Activated CD8-positive, alpha-beta memory T cell treated with anti-CD3 and anti-CD28 coated beads for 1 hour (primary cell): ENCODE data around the gene CFAP61.
"Not testable (repeated sequence)": the region's sequence is repeated elsewhere in the genome, so short reads cannot be mapped to it uniquely, and the experiment has no call there.

Source experiments
- DNase-seq, 2 donors: peaks; one replicate each; pipeline ENCODE4 v3.0.0-alpha.2; 2020; ENCODE audit warnings: low read depth in 1 of 2; ENCODE audit errors: extremely low read depth in 1 of 2

CFAP61 gene

DNA sequence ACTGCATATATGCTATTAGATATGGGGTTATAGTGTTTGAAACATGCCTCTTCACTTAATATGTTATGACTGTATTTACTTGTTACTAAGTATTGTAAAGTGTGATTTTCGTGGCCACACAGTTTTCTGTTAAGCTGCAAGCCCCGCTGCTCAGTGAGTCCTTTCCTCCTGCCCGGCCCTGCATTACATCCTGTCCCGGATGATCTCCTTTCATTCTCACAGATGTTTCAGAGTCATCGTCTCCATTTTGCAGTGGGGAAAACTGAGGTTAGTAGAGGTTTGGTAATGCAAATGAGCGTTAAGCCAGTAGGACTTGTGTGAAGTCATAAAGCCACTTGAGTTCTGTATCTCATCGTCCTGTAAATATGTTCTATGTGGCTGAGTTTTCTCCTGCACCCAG lies 155.5 kb downstream of the CFAP61 start:
- no peak for DNase-seq

DNA sequence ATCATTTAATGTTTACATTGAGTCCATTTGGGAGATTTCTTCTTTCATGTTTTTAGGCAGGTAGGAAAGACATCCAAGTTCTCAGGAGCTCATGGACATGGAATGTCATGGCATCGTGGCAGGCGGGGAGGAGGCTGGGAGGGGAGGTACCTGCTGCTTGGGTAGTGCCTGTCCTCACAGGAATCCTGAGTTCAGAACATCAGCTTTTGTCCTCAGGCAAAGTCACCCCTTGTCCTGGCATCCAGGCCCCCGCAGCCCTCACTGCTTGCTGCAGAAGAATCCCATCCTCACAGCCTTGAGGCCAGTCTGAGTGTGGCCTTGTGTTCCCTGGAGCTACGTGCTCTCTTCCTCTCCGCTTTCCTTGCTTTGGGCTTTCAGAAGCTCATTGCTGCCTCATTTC lies 157.4 kb downstream of the CFAP61 start:
- no peak for DNase-seq

DNA sequence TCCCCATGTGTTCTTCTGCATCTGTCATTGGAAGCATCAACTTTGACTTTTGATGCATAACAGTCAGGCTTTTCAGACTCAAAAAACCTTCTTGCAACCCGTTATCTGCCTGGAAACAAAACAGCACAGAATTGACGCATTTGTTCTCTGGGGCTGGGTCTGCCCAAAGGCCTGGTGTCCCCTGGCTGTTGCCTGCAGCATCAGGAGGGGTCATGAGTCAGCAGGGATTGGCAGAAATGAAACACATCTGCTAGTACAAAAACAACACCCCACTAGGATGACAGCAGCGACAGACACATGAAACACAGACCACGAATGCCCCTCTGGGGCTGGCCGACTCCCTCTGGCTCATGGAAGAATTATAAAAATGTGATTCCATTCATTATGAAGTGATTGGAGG lies 158.0 kb downstream of the CFAP61 start:
- DNase-seq = no peak

DNA sequence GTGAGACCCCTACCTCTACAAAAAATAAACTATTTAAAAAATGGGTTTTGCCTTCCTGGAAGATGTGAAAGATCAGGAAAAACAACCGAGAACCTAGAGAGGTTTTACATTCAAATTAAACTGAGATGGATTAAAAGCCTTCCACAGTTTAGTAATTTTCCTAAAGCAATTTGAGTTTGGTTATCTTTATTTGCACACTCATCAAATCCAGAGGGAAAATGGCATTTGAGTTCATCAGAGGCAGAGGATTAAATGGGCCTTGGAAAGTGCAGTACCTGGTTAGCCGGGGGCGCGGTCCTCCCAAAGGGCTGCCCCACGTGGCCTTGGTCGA lies 158.6 kb downstream of the CFAP61 start:
- no peak for DNase-seq

DNA sequence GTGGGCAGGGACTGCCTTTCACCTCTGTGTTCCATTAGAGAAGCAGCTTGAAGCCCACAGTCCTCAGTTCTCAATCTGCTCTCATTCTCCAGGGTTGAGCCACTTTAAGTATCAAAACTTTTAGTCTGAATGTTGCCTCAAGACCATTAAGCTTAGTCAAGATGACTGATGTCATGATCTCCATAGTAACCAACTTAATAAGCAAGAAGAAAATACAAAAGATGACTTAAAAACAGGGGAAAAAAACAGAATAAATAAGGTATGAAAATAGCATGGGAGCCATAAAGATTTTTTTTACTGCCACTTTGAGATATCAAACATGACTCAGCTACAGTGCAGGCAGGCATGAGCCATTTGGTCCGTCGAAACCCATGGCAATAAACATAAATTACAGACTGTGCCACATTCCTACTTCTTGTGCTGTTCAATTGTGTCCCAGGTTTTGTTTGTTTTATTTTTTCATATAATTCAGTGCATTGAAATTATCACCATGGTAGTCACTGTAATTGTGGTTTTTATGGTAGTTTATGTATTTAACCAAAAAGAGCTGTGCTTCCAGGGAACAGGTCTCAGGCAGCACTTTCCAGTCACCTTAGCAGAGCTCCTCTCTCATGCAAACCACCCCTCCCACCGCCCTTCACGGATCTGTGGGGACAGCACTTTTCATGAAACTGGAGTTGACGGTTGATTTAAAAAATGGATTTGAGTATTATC lies 159.1 kb downstream of the CFAP61 start:
- no peak for DNase-seq

DNA sequence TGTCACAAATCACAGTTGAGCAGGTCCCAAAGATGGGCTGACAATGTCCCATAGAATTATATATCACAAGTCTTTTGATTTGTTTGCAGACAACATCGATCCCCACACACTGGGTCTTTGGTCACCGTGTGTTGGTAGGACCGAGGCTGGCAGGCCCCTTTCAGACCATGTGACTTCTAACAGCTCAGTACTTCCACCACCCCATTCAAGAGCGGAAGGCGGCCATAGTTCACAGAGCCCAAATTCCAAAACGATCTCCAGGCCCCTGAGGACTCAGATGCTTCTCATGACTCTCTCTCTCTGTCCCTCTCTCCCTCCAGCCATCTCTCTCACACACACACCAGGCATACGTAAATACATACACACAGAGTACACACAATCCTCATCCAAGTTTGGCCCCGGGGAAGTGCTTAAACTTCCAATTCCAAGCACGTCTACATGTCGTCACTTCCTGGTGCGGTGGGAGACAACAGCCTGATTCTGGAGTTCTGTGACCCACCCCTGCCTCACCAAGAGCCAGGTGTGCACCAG lies 159.7 kb downstream of the CFAP61 start:
- no peak for DNase-seq

DNA sequence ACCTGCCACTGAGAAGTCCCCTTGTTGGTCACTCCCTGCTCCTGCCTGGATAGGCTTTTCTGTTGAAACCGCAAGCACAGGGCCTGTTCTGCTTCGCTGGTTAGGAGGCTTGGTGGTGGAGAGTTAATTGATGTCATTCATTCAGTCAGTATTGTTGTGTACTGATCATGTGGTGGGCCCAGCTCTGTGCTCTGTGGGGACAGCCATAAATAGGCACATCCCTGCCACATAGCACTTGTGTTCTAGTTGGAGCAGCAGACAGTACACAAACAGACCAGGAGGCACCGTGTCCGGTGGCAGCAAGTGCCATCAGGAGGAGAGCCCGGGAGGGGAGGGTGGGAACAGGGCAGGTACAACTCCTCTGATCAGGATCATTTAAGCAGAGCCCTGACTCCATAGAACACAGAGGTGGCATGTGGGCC lies 160.4 kb downstream of the CFAP61 start:
- DNase-seq = no peak

DNA sequence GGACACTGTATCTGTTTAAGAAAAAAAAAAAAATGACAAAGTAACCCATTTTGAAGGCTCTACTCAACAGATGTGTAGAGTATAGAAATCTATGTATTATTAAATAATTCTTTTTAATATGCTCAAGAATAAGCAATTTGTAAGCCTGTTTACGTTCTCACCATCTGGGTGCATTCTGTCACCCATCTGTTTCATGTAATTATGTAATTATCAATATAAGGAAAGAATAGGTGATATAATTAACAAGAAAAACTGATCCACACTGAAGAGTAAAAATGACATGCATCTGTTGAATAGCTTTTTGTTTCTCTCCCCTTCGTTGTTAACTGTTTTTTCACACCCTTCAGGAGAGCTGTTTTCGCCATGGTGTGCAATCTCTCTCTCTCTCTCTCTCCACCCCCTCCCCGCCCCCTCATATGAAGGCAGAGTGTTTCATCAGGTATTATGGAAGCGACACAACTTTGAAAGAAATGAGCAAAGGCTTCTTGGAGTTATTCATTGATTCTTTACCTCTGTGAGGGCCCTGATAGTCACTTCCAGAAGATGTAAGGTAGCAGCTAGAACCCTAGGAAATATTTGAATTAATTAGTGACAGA lies 161.3 kb downstream of the CFAP61 start:
- no peak for DNase-seq

DNA sequence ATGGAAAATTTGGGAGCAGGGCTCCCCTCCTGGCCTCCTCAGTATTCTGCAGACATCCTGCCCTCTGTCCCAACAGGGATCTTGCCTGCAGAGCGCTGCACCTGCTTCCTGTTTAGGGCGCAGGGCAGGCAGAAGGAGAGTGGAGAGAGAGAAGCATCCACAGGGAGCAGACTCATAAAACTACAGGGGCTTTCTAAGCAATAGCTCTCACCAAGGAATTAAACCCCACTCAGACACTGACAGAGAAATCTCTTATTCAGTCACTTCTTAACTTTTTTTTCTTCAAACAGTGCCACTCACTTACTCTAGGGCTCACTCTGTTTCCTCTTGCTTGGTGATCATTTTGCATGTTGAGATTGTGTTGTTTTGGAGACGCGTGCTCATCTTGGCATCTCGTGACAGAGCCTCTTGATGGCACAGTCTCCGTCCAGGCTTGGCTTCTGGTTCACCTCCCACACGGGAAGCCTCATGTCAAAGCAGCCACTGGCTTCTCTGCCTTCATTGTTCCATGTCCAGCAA lies 162.5 kb downstream of the CFAP61 start:
- no peak for DNase-seq

DNA sequence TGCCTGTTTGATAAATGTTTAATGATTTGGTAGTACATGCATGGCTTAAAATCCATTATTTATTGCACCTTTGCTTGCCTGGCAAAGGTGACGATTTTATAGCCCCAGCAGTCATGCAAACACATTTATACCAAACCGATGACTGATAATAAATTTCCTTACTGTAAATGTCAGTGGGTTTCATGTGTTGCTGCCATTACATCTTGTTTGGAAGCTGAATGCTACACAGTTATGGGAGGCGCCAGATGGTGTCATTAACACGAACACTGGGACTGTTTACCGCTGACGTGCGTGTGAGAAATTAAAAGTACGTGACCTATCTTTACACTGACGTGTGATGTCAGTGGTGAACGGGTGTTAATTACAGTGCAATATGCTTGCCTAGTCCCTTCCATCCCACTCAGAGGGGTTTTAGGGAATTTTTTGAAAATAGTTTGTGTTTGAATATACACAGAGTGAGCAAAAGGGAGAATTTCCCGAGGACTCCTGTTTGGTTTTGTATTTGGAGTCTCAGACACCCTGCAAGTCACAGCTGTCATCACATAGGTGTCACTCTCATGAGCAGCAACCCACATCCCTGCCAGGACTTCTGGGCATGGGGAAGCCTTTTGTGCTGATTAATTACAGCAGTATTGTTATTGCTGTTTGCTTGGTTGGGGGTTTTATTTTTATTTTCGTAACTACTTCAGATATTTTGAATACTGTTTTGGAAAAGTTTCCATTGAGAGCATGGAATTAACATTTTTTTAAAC lies 163.8 kb downstream of the CFAP61 start:
- DNase-seq = no peak

DNA sequence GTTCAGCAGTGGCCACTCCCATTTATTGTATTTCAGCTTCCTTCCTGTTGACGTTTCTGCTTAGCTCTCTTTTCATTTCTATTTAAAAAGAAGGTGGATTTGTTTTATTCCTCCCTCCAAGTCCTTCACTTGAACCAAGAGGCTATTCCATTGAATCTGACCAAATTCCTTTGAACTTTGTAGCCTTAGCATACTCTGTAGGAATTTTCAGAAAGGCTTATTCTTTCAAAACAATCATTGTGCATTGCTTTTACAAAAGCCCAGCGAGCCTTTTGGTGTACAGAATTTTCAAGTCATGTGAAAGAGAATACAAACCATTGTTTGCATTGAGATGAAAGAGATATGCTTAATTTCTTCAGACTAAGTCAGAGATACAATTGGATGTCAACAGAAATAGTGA lies 164.6 kb downstream of the CFAP61 start:
- no peak for DNase-seq

DNA sequence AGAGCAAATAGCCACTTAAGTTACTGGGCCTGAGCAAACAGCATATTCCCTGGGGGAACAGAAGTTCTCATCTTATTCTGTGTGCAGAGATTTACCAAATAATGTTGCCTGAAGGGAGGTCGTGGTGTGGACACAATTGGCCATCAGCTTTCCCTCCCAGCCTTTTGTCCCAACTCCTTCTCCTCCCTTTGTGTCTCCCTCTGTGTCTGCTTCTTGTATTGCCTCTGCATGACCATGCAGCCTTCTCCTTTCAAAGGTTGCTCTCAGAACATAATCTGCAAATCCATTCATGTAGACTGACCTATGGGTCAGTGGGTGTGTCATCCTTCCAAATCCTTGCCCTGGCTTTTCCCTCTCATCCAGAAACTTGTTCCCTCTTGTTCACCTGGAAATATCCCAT lies 165.3 kb downstream of the CFAP61 start:
- no peak for DNase-seq

DNA sequence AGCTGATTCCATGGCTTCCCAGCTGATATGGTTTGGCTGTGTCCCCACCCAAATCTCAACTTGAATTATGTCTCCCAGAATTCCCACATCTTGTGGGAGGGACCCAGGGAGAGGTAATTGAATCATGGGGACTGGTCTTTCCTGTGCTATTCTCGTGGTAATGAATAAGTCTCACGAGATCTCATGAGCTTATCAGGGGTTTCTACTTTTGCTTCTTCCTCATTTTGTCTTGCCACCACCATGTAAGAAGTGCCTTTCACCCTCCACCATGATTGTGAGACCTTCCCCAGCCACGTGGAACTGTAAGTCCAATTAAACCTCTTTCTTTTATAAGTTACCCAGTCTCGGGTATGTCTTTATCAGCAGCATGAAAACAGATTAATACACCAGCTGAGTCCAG lies 165.8 kb downstream of the CFAP61 start:
- DNase-seq = not testable (repeated sequence)

DNA sequence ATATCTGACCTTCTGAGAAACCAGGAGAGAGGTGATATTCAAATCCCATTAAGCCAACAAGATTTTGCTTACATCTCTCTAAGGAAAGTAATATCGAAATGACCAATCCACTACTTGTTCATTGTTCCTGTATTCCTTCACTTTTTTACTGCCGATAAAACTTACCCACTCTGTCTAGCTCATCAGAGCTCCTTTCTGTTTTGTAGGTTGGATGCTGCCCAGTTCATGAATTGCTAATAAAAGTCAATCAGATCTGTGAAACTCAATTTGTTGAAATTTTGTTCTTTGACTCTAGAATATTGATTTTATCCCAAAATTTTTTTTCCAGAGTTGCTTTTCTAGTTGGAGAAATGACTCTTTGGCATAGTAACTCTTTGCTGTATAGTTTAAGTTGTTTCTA lies 166.7 kb downstream of the CFAP61 start:
- DNase-seq = no peak

DNA sequence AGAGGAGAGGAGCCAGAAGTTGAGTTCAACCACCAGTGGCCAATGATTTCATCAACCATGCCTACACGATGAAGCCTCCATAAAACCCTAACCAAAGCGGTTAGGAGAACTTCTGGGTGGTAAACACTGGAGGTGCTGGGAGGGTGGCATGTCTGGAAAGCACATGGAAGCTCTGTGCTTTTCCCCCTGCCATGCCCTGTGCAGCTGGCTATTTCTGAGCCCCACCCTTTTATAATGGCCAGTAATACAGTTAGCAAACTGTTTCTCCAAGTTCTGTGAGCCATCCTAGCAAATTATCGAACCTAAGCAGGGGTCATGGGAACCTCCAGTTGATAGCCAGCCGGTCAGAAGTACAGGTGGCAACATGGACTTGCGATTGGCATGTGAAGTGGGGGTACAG lies 167.8 kb downstream of the CFAP61 start:
- no peak for DNase-seq

DNA sequence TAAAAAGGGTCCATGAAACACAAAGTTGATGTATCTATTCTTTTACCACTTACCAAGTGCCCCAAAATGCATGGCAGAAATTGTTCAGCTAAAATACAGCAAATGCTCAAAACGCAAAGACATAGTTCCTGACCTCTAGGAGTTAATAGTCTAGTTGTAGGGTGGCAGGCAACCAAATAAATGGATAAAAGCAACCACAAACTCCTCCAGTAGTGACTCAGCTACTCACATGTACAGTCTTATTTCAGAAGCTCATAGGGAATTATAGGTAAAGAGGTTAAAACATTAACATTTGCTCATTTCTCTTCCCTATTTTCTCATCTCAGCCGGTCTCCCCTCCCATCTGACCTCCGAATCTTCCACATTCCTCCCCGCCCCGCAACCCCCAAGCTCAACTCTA lies 171.6 kb downstream of the CFAP61 start:
- DNase-seq = no peak

DNA sequence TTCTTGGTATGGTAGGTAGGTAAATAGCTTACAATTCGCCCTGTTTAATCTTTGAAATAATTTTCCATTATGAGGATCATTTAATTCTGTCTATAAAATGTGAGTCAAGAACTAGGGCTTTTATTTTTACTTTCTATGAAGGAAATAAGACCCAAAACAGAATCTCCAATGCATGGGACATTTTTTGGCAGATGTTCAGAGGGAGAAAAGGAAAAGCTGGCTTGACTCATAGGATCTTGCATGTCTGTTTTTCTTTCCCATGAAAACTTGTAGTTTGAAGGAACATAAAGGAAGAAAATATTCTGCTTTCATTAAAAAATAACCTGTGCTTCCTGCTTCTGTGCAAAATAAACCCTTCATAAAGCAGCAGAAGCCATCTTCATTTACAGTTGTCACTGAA lies 172.5 kb downstream of the CFAP61 start:
- no peak for DNase-seq

DNA sequence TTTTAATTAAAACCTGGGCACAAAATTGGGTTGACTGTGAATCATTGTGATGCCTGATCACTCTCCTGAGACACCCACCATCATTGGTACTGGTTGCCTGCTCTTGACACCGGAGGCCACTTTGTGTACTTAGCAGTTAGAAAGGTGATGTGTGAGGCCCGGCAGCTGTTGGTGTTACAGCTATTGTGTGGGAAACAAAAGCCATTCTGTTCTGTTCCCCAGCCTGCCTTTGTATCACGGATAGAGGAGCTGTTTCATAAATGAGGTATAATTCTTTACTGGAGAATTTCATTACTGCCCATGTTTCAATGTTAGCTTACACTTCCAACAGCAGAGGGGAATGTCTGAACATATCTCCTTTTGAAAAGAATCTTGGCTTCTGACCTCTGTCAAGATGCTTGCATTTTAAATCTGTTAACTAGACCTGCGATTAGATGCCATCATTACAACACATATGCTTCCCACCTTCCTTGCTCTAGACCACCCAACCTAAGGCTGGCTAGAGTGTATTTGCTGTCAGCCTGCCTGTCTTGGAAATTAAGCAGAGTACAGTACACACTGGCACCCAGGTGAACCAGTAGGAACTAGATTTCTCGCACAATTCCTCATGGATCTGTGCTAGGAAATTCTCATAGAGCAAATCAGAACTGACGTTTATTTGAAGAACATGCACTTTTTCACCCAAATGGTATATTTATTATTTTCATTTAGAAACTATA lies 173.2 kb downstream of the CFAP61 start:
- DNase-seq = no peak

DNA sequence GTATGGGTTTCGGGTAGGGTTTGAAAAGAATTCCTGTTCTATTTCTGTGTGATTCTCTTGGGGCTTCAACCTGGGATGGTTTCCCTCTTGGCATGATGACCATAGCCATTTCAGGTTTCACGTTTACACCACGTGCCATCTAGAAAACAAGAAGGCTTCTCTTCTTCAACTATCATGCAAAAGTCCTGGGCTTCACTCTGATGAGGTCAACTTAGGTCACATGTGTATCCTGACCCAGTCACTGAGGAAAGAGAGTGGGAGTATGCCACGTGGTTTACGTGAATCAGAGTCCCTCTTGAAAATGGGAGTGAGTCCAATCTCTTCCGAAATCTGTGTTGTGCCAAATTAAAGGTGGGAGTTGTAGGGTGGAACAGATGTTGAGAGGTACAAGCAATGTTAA lies 174.2 kb downstream of the CFAP61 start:
- no peak for DNase-seq

DNA sequence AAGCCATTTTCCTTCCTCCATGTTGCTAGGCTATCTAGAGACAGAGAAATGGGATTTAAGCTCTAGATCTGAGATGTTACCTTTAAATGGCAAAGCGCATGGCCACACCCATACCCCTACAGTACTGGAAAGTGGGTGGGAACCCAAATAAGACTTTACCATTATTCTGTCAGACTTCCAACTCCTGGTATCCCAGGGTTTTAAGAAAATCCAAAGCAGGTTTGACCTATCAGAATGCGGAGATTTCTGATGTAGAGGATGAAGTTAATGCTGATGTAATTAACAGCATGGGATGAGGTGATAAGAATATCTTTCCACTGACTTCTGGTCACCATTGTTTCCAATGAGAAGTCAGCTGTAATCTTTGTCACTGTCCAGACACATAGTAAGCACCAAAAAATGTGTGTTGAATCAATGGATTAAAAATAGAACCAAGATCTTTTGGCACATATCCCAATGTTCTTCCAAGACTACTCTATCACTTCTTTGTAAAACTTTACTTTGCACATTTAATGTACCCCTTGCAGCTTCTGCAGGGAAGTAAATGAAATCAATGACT lies 174.8 kb downstream of the CFAP61 start:
- DNase-seq = no peak

DNA sequence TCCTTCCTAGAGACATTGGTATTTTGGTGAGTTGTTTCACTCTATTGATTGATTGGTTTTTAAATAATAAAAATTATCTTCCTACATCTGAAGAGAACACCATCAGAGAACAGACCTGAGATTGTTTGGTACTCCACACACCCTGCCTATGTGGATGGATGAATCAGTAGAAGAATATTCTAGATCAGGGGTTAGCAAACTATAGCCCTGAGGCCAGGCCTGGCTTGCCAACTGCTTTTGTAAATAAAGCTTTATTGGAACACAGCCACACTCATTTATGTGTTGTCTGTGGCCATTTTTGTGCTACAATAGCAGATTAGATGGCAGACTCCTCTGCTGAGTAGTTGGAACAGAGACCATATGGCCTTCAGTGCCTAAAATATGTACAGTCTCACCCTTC lies 176.0 kb downstream of the CFAP61 start:
- no peak for DNase-seq
